NCI-H2171 treated with DMSO at 0.1 percent for 48 hours (cell line): Measurements from ENCODE around the gene AHSA1.
"Not testable (repeated sequence)": the region's sequence is repeated elsewhere in the genome, so short reads cannot be mapped to it uniquely, and the experiment has no call there.

Source experiments
- DNase-seq: peaks from one replicate; lab custom pipeline; 2025; lab: John Stamatoyannopoulos, UW

Gene AHSA1

GRCh38 chr14:77457522-77458248, at the start of gene AHSA1, which contains the start of gene VIPAS39:
Gene AHSA1, plus strand, starts transcription at chr14:77458093. Its CDS starts 97 bp downstream, at chr14:77458190.
Gene VIPAS39, minus strand, starts transcription at chr14:77457601. Its CDS starts 3,499 bp downstream, at chr14:77454102.
- DNase-seq: peak; percentile 100

GRCh38 chr14:77409131-77409533, 48.8 kb upstream of the AHSA1 start:
- peak; percentile 14 for DNase-seq

GRCh38 chr14:77415403-77416030, 42.4 kb upstream of the AHSA1 start:
- not testable (repeated sequence) for DNase-seq

- not testable (repeated sequence) for DNase-seq
Measured at GRCh38 chr14:77416098-77416497, 41.8 kb upstream of the AHSA1 start.

GRCh38 chr14:77416836-77417235, 41.1 kb upstream of the AHSA1 start:
- no peak for DNase-seq

- DNase-seq: no peak
Measured at GRCh38 chr14:77421201-77421600, 36.7 kb upstream of the AHSA1 start.

- no peak for DNase-seq
Measured at GRCh38 chr14:77423423-77423822, 34.5 kb upstream of the AHSA1 start, which contains the start of gene NOXRED1. Gene NOXRED1, minus strand, starts transcription at chr14:77423523. Its CDS starts 634 bp downstream, at chr14:77422889.

- DNase-seq: no peak
Measured at GRCh38 chr14:77424862-77425261, 33.0 kb upstream of the AHSA1 start.

- no peak for DNase-seq
Measured at GRCh38 chr14:77426396-77426795, 31.5 kb upstream of the AHSA1 start.

- no peak for DNase-seq
Measured at GRCh38 chr14:77436042-77436441, 21.9 kb upstream of the AHSA1 start.

- DNase-seq: no peak
Measured at GRCh38 chr14:77438596-77438995, 19.3 kb upstream of the AHSA1 start.

- DNase-seq: no peak
Measured at GRCh38 chr14:77439861-77440260, 18.0 kb upstream of the AHSA1 start.

- DNase-seq: no peak
Measured at GRCh38 chr14:77442196-77442595, 15.7 kb upstream of the AHSA1 start.

GRCh38 chr14:77455966-77456640, 1.8 kb upstream of the AHSA1 start:
- no peak for DNase-seq

- DNase-seq: no peak
Measured at GRCh38 chr14:77457115-77457521, 775 bp upstream of the AHSA1 start.

- DNase-seq: peak; percentile 59
Measured at GRCh38 chr14:77458249-77458950, 507 bp downstream of the AHSA1 start.

- peak; percentile 32 for DNase-seq
Measured at GRCh38 chr14:77459072-77459723, 1.3 kb downstream of the AHSA1 start.

- no peak for DNase-seq
Measured at GRCh38 chr14:77467801-77468200, 9.9 kb downstream of the AHSA1 start.

- no peak for DNase-seq
Measured at GRCh38 chr14:77469067-77469505, 11.2 kb downstream of the AHSA1 start.

- peak; percentile 12 for DNase-seq
Measured at GRCh38 chr14:77469539-77469938, 11.6 kb downstream of the AHSA1 start.

- peak; percentile 15 for DNase-seq
Measured at GRCh38 chr14:77470224-77470870, 12.5 kb downstream of the AHSA1 start.
